CD4-positive, alpha-beta T cell treated with Interleukin-2 at 100 ng/mL for 4 hours (primary cell): ENCODE results near the gene BCL2L12.

Experiments used
- DNase-seq: peaks from one replicate; pipeline ENCODE4 v3.0.0-alpha.2; 2020; ENCODE audit warnings: low spot score

Gene BCL2L12

GRCh38 chr19:49642492-49643035, 23.2 kb upstream of the BCL2L12 start:
- no peak for DNase-seq

- DNase-seq: no peak
These were observed 22.3 kb upstream of the BCL2L12 start for GRCh38 chr19:49643466-49643865.

DNA sequence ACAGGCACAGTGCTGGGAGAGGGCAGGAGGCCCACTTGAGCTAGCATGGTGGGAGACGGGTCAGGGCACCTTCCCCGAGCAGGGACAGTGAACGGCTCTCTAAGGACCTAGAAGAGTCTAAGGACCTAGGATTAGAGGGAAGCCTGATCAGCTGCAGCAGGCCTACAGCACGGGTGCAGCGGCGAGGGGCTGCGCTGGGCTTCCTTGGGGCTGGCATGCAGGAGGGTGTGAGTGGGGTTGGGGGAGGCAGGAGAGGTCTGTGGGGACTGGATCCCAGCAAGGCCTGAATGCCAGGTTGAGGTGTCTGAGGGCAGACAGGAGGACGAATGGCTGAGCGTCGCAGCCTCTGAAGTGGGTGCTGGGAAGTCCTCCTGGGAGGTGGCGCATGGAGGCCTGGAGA, 20.1 kb upstream of the BCL2L12 start:
- DNase-seq: no peak

DNA sequence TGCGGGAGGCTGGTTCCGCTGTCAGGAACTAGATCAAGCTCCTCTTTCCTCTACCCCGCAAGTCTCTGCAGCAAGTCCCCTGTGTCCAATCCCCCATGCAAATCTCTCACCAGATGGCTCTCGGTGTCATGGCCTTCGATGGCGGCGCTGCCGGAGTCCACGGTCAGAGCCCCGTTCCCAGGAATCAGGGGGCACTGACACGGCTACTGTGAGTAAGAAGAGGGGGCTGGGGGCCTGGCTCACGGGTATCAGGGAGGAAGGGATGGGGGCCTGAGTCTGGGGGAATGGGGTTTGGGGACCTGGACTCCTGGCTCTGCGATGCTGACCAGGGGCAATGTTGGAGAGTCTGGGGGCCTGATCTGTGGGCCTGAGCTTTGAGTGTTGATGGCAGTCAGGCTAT, 19.7 kb upstream of the BCL2L12 start:
- no peak for DNase-seq

GRCh38 chr19:49646586-49646985, 19.1 kb upstream of the BCL2L12 start:
- no peak for DNase-seq

DNA sequence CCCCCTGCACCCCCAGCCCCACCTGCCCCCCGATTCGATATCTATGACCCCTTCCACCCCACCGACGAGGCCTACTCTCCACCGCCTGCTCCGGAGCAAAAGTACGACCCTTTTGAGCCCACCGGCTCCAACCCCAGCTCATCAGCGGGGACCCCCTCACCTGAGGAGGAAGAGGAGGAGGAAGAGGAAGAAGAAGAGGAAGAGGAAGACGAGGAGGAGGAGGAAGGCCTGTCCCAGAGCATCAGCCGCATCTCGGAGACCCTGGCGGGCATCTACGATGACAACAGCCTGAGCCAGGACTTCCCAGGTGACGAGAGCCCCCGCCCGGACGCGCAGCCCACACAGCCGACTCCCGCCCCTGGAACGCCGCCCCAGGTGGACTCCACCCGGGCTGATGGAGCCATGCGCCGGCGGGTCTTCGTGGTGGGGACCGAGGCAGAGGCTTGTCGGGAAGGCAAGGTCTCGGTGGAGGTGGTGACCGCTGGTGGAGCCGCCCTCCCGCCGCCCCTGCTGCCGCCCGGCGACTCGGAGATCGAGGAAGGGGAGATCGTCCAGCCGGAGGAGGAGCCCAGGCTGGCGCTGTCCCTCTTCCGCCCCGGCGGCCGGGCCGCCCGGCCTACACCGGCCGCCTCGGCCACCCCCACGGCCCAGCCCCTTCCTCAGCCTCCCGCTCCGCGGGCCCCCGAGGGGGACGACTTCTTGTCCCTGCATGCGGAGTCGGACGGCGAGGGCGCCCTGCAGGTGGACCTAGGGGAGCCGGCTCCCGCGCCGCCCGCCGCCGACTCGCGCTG, 14.5 kb upstream of the BCL2L12 start:
- no peak for DNase-seq

- no peak for DNase-seq
These were observed 13.7 kb upstream of the BCL2L12 start for GRCh38 chr19:49651820-49652550.

DNA sequence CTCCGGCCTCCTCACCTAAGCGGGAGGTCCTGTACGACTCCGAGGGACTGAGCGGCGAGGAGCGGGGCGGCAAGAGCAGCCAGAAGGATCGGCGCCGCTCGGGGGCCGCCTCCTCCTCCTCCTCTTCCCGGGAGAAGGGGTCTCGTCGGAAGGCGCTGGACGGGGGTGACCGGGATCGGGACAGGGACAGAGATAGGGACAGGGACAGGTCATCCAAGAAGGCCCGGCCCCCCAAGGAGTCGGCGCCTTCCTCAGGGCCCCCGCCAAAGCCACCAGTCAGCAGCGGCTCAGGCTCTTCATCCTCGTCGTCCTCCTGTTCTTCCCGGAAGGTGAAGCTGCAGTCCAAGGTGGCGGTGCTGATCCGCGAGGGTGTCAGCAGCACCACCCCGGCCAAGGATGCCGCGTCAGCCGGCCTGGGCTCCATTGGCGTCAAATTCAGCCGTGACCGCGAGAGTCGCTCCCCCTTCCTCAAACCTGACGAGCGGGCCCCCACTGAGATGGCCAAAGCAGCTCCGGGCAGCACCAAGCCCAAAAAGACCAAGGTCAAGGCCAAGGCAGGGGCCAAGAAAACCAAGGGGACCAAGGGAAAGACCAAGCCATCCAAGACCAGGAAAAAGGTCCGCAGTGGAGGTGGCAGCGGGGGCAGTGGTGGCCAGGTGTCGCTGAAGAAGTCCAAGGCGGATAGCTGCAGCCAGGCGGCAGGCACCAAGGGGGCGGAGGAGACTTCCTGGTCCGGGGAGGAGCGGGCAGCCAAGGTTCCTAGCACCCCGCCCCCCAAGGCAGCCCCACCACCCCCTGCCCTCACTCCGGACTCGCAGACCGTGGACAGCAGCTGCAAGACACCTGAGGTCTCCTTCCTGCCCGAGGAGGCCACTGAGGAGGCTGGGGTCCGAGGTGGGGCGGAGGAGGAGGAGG, 12.9 kb upstream of the BCL2L12 start:
- DNase-seq: no peak

DNA sequence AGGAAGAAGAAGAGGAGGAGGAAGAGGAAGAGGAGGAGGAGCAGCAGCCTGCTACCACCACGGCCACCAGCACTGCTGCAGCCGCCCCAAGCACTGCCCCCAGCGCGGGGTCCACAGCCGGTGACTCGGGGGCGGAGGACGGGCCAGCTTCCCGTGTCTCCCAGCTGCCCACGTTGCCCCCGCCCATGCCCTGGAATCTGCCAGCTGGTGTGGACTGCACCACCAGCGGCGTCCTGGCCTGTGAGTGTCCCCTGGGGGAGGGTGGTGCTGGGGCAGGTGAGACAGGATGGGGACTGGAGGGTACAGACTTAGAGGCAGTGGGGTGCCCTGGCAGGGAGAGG, 12.3 kb upstream of the BCL2L12 start:
- DNase-seq: no peak

GRCh38 chr19:49654581-49654980, 11.2 kb upstream of the BCL2L12 start:
- DNase-seq: no peak

- DNase-seq: no peak
These were observed 9.9 kb upstream of the BCL2L12 start for GRCh38 chr19:49655570-49656455.

GRCh38 chr19:49656456-49657109, 9.2 kb upstream of the BCL2L12 start:
- no peak for DNase-seq

DNA sequence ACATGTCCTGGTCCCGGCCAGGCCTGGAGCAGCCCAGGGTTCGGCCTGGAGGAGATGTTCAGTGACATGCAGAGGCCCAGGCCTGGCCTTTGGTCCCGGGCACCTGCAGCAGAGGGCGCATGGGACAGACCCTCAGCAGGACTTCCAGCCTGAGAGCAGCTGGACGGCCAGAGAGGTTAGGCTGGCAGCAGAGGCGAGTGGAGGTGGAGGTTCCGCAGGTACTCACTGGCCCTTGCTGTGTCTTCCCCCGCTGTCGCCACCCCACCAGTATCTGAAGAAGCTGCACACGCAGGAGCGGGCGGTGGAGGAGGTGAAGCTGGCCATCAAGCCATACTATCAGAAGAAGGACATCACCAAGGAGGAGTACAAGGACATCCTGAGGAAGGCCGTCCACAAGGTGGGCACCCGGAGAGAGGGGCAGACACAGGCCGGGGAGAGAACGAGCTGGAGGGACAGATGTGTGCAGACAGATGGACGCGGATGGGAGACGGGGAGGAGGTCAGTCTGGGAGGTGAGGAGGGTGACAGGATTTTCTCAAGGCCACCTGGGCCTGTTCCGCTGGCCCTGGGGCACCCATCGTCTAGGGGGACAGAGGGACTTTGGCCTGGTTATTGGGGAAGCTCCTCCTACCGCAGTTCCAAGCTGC, 8.1 kb upstream of the BCL2L12 start:
- DNase-seq: no peak

- DNase-seq: no peak
These were observed 7.6 kb upstream of the BCL2L12 start for GRCh38 chr19:49658139-49658517.

DNA sequence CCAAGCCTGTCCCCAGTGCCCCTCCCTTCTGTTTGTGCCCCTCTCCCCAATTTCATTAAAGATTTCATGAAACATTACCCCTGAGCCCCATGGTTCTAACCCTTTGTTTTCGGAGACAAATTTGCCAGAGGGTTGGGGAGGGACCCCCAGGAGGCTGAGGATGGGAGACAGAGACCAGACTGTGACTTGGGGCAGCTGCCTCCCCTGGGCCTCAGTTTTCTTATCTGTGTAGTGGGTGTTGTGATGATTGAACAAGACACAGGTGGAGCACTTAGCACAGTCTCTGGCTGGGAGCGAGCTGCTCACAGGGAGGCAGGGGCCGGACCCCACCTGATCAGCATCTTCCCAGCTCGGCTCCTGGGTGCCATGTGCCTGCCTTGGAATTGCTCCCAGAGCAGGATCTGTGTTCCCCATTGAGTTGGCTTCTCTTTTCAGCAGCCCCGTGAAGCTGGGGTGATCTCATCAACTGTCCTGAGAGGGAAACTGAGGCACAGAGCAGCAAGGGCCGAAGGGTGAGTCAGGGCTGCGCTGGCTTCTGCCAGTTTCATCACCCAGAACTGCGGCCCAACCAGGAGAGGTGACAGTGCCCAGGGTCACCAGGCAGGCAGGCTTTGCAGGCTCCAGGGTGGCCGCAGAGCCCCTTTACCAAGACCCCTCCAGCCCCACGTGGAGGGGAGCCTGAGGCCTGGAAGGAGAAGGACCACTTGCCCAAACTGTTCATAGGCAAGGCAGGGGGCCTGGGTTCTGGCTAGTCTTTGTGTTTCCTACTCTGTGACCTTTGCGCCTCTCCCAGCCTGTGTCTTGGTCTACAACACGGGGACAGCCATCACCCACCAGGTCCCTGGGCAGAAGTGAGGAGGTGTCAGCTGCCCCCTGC, 6.9 kb upstream of the BCL2L12 start:
- DNase-seq: no peak

DNA sequence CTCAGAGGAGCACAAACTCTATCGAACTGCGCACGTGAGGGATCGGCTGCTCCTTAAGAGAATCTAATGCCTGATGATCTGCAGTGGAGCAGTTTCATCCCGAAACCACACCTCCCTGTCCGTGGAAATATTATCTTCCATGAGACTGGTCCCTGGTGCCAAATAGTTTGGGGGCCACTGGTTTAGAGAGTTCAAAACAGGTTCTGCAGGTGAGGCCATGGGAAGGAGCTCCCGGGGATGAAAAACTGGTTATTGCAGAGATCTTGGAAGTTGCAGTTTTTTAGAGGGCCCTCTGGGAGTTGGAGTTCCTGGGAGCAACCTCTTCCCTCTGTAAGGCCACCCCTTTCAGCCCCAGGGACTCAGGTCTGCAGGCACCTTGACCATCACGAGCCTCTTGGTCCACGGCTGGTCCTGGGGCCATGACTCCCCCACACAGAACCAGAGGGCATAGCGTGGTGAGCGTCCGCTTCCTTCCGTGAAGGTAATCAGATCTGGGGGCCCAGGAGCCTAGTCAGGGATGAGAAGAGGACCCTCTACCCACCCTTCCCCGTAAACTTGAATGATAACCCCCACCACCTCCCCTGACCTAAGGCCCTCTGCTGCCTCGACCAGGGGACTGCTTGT, 5.3 kb upstream of the BCL2L12 start:
- no peak for DNase-seq

DNA sequence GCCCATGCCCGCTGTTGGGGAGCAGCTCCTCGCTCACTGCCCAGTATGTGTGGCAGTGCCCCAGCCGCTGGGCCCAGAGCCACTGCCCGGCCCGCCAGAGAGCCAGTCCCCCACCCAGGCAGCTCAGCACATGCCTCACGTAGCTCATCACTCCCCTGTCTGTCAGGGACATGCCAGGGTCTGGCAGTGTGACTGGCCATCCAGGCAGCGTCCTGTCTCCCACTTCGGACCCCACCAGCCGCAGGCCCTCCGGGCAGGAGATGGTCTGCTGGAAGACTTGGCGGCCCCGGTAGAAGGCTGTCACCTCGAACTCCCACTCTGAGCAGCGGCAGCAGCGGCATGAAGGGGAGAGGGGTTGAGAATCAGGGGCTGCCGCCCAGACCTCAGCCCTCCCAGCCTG, 3.7 kb upstream of the BCL2L12 start:
- DNase-seq: no peak

GRCh38 chr19:49663224-49663623, 2.5 kb upstream of the BCL2L12 start:
- DNase-seq: no peak
